HG03064 (cell line): Measurements from ENCODE around the gene TRERF1.

Experiments used
- ATAC-seq: cut with Tn5 transposase; IDR thresholded peaks from one replicate; pipeline ENCODE4 v1.9.1; 2021; ENCODE audit warnings: low read depth; ENCODE audit not compliant: unreplicated experiment

Gene TRERF1

DNA sequence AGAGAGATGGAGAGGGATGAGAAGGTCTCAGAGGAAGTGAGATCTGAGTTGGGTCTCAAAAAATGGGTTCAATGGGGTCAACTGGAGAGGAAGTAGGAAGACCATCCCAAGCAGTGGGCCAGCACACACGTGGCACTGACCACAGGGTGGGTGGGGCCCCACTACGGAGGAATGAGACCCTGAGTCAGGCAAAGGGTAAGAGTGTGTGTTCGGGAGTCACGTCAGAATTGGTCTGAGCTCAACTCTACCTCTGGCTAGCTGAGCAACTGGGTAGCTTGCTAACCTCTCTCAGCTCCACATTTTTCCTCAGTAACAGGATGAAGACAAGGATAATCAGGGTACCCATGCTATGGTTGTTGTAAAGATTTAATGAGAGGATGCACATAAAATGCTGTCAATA, 79.0 kb downstream of the TRERF1 start:
- ATAC-seq: no peak

DNA sequence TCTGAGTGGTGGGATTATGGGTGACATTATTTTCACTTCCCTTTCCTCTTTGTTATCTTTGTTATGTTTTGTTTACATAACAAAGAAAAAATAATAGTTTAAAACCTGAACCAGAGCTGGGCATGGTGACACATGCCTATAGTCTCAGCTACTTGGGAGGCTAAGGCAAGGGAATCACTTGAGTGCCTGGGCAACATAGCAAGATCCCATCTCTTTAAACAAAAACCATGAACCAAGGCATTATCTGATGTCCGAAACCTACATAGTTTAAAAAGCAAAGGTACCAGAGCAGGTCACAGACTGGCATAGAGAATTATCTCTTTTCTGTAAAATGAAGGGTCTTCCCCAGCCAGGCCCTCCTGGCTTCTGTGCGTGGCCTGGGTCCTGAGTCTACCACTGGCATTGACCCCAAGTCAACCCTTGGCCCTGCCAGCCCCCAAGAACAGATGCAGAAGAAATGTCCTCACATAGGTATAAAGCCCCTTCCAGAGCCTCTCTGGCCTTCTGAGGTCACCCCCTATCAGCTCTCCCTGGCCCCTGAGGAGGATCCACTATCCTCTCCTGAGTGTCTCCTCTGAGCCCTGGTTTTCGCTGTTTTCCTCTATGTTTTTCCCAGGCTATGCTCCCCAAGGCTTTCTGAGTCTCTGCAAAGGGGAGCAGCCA, 81.3 kb downstream of the TRERF1 start:
- ATAC-seq: no peak

DNA sequence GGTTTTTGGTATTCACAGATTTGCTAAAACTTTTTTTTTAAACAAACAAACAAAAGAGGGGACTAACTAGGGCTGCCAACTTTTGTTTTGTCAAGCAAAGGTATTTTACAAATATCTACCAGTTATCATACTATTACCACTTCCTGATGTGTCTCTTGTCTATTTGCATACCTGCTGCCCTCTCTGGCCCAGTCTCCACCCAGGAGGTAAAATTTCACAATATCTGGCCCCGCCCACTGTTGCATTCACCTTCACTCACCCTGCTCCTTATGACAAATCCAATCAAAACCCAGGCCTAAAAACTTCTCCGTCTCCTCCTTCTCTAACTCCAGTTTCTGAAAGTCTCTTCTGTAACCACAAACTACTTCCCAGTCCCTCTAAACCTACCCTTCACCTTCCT, 82.2 kb downstream of the TRERF1 start:
- ATAC-seq: no peak

DNA sequence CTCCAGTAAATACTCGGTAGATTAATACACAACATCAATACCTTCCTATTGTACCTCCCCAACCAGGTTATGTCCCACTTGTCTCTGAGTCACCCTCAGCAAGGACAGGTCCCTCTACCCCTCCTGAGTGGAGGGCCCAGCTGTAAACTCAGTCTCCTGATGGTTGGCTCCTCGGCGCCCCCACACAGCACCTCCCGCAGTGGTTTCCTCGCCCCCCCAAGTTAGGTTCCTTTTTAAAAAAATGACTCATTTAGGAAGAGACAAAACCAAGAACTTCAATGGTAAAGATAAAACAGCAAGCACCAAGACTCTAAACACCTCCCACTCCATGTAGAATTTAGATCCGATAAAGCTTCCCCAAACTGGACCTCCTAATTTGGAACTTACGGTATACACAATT, 83.5 kb downstream of the TRERF1 start:
- peak; percentile 12 for ATAC-seq

DNA sequence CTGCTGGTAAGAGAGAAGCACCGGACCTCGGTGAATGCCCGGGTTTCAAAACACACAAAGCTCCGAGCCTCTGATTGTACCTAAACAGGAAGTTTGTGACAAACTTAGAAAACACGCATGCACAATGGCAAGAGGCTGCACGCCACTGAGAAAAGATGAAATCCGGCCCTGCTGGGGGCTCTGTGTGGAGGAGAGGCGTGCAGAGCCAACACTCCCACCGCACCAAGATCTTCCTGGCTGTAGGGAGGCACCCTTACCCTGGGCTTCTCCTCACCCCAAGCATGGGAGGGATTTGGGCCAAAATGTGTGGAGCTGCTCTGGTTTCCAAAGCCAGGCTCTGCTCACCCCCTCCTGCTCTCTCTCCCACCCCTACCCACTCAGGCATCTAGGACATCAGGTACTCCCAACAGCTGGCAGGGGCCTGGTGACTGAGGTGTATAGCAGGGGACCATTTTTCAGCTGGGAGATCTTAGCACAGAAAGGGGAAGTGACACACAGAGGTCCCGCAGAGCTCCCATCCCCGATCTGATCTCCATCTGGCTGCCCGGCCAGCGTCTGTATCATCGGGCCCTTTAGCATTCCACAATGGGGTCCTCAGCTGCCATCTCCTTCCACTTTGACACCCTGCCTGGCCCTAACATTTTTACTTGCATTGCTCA, 84.2 kb downstream of the TRERF1 start:
- peak; percentile 56 for ATAC-seq

DNA sequence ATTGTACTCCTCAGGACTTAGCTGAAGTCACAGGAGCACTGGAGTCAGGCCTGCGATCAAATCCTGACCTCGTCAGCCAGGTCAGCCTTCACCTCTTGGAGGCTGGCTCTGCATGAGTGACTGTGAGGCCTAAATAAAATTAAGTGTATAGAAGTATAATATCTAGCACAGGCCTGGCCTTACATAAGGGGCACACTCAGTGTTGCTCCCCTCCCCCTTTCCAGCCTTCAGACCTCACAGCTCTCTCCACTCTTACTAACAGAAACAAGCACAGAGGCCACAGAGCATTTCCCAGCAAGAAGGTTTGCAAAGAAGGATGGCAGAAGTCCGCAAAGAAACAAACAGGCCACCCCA, 84.8 kb downstream of the TRERF1 start:
- ATAC-seq: no peak

DNA sequence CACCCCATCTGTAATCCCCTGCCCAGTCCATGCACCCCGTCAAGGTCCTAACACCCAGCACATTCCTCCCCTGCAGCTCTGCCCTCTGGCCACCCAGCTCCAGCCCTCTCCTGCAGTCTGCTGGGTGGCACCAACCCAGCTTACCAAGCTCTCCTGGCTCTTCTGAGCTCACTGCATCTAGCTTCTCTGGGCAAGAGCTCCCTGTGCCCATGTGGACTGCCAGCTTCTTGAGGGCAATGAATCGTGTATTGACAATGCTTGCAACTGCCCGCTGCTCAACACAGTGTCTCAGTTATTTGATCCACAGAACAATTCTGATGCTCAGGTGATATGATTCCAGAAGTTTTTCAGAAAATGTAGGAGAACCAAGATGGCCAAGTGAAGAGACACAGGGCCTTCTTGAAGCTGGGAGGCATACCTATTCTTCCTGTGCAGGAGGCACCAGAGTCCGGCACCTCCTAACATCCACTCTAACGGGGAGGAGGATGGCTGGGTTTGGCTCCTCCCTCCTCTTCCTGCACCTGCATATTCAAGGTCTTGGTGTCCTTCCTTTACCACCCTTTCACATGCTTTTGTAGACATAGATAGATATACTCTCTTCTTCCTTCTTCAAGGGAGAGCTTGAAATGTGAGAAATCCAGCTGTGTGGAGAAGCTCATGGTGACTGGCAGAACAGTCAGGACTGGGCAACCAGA, 85.6 kb downstream of the TRERF1 start:
- ATAC-seq: no peak

DNA sequence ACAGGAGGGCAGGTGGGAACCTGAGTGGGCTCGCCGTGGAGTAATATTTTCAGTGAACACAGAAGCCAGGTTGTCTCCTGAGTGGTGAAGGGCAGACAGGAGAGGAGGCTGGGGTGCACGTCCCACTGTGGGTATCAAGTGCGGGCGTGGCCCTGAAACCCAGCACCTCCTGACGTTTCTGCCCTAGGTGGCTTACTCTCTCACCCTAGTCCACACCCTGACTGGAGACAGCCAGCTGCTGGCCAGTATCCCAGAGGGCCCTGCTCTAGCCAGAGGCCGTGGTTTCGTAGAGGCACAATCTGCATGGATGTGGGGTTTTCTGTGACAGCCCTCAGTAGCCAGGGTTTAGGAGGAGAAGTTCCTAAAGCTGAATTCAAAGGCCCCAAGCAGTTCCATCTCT, 86.7 kb downstream of the TRERF1 start:
- no peak for ATAC-seq

DNA sequence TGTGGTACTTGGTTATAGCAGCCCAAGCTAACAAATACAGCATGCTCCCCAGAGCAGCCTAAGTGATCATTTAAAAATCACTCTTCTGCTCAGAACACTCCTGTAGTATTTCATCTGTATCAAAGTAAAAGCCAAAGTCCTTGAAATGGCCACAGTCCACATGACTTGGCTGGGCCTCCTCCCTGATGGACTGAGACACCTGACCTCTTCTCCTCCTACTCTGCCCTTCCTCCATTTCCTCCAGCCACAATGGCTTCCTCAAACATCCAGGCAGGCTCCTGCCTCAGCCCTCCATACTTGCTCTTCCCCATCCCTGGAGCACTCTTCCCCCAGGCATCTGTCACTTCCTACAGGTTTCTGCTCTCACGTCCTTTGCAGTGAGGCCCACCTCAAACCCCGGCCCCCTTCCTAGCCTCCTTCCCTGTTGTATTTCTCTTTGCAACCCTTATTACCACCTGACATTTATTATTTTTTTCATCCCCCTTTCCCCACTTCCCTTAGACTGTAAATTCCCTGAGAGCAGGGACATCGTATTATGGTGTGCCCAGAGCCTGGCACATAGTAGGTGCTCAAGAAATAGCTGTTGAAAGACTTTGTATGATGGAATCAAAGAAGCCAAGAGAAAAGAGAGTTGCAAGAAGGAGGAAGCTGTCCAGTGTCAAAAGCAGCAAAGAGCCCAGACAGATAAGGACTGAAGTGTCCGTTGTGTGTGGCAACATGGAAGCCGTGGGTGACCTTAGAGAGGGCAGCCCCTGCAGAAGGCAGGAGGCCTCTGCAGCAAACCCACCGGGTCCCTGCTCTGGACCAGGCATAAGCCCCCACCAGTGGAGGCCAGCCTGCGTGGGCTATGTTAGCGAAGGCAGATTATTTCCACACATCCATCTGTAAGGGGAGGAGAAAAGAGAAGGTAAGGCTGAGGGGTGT, 87.5 kb downstream of the TRERF1 start:
- no peak for ATAC-seq

DNA sequence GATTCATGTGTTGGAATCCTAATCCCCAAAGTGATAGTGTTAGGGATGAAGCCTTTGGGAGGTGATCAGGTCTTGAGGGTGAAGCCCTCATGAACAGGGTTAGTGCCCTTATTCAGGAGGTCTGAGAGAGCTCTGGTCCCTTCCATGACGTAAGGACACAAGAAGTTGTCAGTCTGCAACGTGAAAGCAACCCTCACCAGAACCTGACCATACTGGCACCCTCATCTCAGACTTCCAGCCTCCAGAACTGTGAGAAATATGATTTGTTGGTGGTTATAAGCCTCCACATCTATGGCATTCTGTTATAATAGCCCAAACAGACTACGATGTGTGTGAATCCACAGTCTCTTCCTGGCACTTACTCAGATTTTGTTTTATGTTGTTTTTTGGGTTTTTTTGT, 90.7 kb downstream of the TRERF1 start:
- no peak for ATAC-seq

DNA sequence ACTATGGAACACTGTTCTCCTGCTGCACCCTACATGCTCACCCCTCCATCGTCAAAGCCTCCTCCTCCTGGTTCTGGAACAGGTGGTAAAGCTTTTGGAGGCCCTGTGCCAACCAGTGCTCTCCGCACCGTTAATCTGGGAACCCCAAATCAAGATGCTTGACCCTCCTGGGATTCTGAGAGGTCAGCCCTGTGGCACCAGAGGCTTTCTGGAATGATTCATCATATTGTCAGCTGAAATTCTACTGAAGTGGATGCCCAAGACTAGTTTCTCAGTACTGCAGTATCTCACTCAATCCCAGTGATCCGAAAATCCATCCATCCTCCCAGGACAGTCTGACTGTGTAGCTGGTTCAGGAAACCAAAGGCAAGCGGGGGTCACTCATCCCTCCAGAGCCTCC, 92.7 kb downstream of the TRERF1 start:
- ATAC-seq: no peak

DNA sequence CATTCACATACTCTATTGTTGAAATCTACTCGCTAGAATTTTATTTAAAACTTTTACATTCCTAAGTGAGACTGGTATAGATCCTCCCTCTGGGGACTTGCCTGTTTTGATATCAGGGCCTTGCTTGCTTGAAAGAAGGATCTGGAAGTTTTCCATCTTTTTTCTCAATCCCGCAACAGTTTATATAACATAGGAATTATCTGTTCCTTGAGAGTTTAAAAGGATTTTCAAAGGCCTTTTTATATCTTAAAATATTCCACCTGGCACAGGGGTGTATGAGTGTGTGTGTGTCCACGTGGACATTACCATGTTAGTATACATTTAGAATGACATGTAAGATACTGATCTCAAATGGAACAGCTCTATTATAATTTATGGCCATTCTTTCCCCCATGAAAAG, 96.3 kb downstream of the TRERF1 start:
- ATAC-seq: no peak

DNA sequence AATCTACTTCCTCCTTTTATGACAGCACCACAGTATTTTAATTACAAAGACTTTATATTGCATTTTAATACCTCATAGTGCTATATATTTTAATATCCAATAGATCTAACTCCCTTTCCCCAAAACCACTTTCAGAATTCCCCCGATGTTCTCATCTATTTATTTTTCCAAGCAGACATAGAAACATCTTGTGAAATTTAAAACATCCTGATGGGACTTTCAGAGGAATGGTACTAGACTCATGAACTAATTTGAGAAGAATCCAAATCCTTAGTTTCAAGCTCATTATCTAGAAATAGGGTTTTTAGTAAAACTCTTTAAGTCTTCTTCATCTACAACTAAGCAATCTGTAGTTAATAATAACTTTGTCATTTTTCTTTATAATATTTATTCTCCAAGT, 97.0 kb downstream of the TRERF1 start:
- ATAC-seq: no peak

DNA sequence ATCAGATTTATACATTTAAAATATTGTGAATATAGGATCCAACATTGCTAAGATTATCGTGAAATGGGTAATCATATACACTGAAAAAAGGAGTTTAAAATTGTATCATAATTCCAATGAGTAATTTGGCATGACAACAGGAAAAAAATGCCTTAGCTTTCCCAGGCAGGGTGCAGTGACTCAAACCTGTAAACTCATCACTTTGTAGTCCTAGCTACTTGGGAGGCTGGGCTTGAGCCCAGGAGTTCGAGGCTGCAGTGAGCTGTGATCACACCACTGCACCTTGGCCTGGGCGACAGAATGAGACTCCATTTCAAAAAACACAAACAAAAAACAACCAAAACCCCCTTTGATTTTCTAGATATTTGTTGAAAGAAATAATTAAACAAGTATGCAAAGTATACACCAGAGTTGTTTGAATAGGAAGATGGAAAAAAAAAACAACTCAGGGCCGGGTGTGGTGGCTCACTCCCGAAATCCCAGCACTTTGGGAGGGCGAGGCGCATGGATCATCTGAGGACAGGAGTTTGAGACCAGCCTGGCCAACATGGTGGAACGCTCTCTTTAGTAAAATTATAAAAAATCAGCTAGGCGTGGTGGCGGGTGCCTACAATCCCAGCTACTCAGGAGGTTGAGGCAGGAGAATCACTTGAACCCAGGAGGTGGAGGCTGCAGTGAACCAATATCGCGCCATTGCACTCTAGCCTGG, 98.7 kb downstream of the TRERF1 start:
- no peak for ATAC-seq

DNA sequence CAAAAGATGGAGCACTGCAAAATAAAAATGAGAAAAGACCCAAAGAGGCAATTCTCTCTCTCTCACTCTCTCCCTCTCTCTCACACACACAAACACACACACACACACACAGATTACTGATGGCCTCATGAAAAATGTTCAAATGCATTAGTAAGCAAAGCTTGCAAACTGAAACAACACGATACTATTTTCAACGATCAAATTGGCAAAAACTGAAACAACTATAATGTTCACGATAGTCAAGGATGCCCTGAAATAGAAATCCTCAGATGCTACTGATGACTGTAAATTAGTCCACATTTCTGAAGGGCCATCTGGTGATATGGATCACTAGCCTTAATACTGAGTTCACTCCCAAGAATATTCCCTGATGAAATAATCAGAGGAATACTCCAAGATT, 100.8 kb downstream of the TRERF1 start:
- no peak for ATAC-seq

DNA sequence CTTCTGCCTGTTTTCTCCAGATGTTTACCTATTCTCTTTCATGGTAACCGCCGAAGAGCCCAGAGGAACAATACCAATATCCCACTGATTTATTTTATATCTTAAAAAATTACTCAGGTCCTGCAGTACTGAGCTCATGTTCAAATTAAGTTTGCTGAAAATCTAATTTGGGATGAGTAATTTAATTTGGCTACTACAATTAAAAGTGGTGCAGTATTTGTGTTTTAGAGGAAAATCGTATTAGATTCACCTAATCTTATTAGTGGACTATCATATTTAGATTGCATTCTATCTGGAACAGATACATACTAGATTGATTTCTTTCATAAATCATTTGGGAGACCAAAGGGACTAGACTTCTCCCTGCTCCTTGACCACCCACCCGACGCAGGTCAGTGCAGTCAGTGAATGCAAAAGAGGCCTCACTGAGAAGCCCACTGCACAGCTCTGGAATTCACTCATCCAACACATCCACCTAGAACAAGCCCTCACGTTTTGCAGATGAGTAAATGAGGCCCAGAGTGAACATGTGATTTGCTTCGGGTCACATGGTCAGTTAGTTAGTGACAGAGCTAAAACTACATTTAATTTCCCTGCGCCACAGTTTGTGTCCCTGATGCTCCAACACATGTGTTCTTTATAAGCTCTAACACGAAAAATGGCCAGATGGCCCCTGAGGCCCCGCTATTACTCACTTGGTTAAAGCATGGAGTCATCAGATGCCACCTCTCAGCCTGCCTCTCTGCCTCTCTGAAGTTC, 101.8 kb downstream of the TRERF1 start:
- no peak for ATAC-seq

DNA sequence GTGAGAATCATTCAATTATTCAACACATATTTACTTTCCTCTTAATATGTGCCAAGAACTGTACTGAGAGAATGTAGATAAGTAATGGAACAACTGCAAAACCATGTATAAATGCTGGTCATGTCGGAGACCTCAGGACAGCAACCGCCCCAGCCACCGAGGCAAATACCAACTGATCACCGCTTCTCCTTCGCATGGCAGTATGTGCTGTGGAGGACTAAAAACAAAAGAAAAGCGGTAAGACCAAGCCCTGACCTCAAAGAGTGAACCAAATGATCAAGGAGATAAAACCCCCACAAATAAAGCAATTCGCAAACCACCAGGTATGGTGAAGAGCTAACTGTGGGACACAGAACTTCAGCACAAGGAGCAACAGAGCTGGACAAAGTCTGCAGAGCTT, 104.3 kb downstream of the TRERF1 start:
- no peak for ATAC-seq

DNA sequence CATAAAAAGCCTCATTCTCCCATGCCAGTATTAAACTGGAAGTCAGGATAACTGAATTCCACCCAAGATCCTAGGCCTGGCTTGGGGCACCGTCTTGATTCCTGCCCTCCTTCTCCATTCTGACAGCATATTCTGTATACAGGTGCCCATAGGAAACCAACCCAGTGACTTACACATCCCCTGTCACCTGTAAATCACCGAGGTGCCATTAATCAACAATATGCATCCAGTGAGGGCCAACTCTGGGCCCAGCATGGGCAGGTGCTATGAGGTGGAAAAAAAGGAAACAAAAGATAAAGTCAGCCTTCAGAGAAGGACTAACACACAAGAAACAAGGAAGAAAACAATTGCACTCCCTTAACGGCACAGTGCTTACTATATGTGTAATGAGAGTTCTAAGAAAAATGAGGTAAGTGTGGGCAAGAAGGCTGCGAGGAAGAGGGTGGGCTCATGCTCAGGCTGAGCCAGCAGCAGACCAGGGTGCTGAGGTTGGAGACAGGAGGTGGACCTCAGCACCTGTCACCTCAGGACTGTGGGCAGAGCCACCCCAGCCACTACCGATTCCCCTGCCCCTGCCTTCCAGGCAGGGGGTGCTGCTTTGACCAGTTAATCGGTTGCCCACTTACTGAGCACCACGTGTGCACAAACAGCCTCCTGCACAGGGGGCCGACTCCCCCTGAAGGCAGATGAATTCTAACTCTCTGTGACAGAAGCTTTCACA, 105.9 kb downstream of the TRERF1 start:
- no peak for ATAC-seq

DNA sequence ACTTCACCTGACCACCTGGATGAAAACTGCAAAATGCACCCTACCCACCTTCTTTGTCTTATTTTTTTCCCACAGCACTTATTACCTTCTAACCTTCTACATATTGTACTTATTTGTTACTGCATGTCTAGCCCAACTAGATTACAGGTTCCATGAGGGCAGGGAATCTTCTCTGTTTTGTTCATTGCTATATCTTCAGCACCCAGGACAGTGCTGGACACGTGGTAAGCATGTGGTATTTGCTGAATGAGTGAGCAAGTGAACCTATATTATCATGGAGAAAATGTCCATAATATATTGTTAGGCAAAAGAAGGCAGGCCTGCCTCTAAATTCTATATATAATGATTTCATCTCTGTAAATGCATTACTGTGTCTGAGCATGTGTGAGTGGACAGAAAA, 107.0 kb downstream of the TRERF1 start:
- no peak for ATAC-seq
